Measurements from ENCODE around the gene LPAR1.
"Not testable (repeated sequence)": the region's sequence is repeated elsewhere in the genome, so short reads cannot be mapped to it uniquely, and the experiment has no call there.

LPAR1 gene

DNA sequence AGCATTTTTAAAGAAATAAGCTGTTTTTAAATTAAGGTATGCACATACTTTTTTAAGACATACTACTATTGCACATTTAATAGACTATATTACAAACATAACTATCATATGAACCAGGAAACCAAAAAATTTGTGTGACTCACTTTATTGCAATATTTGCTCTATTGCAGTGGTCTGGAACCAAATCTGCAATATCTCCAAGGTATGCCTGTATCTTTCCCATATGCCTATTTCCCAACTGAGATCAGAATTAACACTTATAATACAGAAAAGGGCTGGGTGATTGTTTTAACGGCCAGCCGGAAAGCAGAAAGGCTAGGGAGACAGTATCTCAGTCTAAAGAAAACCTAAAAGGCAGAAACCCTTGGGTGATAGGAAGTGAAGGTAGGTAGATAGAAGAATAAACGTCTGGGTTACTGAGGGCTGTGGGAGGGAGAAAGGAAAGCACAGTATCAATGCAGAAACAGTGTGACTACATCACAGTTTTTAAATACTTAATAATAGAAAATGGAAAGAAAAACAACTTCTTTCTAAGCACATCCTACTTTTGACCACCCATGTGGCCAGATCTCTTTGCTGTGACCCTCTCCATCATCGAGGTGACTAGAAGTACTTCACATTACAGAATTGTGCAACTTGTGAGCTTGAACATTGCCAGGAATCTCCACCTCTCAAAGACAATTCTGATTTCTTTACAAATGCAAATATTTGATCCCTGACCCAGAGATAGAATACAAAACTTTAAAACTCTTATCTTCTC is 126.4 kb downstream of the LPAR1 start:
- no peak for DNase-seq

- no peak for DNase-seq
These were observed 129.4 kb downstream of the LPAR1 start for GRCh38 chr9:110908894-110909293.

DNA sequence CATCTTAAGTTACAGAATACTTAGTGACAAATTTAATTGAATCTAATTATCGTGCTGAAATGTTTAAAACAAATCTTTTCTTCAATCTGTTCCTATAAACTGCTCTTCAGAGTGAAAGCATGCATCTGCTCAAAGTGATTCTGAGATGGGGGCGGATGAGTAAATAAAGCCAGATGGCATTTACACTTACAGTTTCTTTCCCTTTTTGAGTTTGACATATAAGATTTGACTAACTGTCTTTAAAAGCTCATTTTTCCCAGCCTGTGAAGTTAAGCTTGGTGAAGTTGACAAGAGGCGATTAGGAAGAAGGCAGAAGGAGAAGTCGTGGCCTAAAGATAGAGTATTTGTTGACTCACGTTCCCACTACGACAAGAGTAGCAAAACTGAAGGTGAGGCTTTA is 137.4 kb downstream of the LPAR1 start:
- DNase-seq, result no peak

DNA sequence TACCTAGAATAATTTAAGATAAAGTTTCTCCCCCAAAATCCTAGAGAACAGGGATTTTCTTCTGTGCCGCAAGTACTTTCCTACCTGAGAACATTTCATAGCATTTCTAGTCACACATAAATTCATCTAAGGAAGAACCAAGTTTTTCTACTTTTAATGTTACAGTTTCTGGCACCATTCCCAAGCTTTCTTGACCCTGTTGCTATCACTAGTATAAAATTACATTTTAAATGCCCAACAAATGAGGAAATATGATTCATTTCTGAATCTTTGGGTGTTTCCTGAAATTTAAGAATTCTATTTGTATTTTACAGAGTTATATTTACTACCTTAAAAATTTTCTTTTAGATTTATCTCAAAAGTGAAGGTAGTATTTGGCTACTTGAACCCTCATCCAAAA is 137.8 kb downstream of the LPAR1 start:
- no peak for DNase-seq

DNA sequence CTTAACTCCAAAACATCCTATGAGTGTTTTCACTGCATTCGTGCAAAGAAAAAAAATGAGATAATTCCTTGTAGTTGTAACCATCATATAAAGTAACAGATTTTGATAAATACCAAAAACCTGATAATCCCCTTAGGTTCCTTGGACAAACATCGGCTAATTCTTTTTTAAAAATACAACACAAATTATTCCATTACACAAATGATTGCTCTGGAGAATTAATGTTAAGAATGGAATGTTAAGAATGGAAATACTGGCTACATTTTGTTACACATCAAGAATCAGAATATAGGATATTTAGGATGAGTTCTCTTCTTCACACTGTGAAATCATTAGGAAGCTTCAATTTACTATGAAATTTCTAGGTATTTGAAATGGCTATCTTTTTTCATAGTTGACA is 139.4 kb downstream of the LPAR1 start:
- no peak for DNase-seq

GRCh38 chr9:110898358-110898757 is 139.9 kb downstream of the LPAR1 start:
- no peak for DNase-seq

GRCh38 chr9:110897943-110898342 is 140.3 kb downstream of the LPAR1 start:
- no peak for DNase-seq

GRCh38 chr9:110895147-110895905 is 142.9 kb downstream of the LPAR1 start:
- no peak for DNase-seq

GRCh38 chr9:110894731-110895130 is 143.5 kb downstream of the LPAR1 start:
- no peak for DNase-seq

- no peak for DNase-seq
These were observed 145.6 kb downstream of the LPAR1 start for GRCh38 chr9:110892689-110893088.

DNA sequence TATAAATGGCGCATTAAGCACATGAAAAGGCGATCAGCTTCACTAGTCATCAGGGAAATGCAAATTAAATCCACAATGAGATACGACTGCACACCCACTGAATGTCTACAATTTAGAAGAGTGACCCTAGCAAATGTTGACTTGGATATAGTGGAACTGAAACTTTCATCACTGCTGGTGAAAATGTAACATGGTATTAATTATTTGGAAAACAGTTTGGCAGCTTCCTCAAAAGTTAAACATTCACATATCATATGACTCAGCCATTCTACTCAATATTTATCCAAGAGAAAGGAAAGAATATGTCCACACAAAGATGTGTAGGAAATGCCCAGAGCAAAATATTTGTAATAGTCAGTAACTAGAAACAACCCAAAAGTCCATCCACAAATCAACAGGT is 146.5 kb downstream of the LPAR1 start:
- no peak for DNase-seq

- DNase-seq, result no peak
These were observed 147.9 kb downstream of the LPAR1 start for GRCh38 chr9:110890416-110890815.

DNA sequence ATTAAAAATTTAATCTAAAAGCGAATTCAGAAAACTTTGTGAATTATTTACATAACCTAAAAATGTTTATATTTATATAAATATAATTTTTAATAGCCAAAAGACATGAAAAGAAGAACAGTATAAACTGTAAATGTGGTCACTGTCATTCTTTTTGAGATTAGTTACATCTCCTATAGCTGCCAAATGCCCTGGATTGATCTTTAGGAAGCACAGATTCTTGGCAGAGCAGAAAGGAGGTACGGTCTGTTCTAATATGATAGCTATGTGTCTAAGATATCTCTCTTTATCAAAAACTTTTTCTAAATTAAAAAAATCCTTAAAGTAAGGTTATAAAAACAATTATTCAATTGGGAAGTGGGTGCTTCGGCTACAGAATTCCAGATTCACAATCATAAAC is 151.0 kb downstream of the LPAR1 start:
- no peak for DNase-seq

- DNase-seq, result no peak
These were observed 151.4 kb downstream of the LPAR1 start for GRCh38 chr9:110886832-110887231.

DNA sequence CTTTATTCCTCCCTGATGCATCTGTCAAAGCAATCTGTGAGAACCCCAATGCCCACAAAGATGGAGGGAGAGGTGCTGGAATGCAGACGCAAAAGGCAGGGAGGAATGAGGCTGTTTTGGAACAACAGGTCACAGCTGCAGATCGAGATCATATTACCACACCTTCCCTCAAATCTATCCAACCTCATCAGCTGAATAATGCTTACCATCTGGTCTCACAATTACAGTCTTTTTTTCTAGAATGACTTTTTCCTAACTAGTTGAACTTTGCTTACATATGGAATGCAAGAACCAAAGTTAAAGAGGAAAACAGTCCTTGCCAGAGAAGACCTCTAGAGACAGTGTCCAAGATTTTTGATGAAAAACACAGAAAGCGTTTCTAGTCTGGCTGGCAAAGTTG is 158.1 kb downstream of the LPAR1 start:
- no peak for DNase-seq

GRCh38 chr9:110877374-110877773 is 160.9 kb downstream of the LPAR1 start:
- DNase-seq, result no peak

DNA sequence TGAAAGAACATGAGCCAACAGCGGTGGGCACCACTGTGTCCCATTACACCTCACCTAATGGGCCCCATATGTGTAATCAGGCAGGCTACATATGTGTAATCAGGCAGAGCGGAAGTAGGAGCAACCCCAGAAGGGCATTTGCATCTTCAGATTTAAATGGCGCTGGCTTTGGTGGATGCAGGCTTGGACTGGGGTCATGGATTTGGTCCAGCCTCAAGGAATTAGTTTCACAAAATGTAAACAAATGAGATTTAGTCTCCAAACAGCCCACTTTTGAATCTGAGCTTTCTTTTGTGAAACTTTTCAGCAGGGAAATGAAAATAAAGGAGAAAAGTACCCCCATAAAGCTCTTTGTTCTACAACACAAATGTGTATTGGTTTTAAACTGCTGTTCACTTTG is 161.3 kb downstream of the LPAR1 start:
- no peak for DNase-seq

GRCh38 chr9:110874963-110875674 is 163.2 kb downstream of the LPAR1 start:
- no peak for DNase-seq

- no peak for DNase-seq
These were observed 165.3 kb downstream of the LPAR1 start for GRCh38 chr9:110872920-110873319.

DNA sequence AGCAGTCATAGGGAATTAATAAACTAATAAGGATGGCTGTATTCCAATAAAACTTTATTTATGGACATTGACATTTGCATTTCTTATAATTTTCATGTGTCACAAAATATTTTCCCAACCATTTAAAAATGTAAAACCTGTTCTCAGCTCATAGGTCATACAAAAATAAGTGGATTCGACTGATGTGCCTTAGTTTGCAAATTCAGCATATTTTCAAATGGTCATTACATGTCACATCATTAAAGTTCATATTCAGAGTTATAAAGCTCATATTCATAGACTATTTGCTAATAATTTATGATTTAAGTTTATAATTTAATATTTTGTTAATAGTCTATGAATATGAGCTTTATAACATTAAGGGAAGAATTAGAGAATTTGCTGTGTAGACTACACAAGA is 166.5 kb downstream of the LPAR1 start:
- DNase-seq, result no peak

- DNase-seq, result no peak
These were observed 168.3 kb downstream of the LPAR1 start for GRCh38 chr9:110869931-110870330.

GRCh38 chr9:110864011-110864410 is 174.3 kb downstream of the LPAR1 start:
- DNase-seq, result no peak

- not testable (repeated sequence) for DNase-seq
These were observed 176.7 kb downstream of the LPAR1 start for GRCh38 chr9:110861370-110862110.
